Measurements from ENCODE around the gene LIMK1. TPM values are rescaled to one million over a fixed set of nuclear protein-coding genes. Genes with fewer than 3 reads are reported as not detected.

The LIMK1 gene
- total RNA-seq, 1 experiment from 2014 or later: 63.8 TPM

- peaks cover 2% of the 10 kb centered on the region; the same call in 1 of the 2 replicates for H3K4me1 ChIP-seq (ENCODE audit: insufficient read depth, low read length)
- no peak for DNase-seq
- H3K79me1 ChIP-seq (ENCODE audit: insufficient read depth, low read depth, low read length, poor library complexity, severe bottlenecking): no peaks in the 10 kb centered on the region
- no peak overlapping the region for H2BK120ac ChIP-seq (ENCODE audit: low read depth, low read length, poor library complexity, severe bottlenecking)
- no peaks in the 10 kb centered on the region for H3K9me3 ChIP-seq (ENCODE audit: control insufficient read depth, low read depth, low read length)
- TF ChIP-seq CTCF (conservative IDR thresholded peaks at IDR 0.05): no peak
- H3K27me3 ChIP-seq (ENCODE audit: insufficient read depth, low read length): no peaks in the 10 kb centered on the region
- Mint-ChIP-seq H3K27ac (no peak overlapping the region), H3K9me3 (no peaks in the 10 kb centered on the region), H3K4me3 (no peak overlapping the region), H3K36me3 (ENCODE audit: insufficient read depth in 1 of 3, low read depth in 3 of 3) (no peaks in the 10 kb centered on the region), H3K4me1 (peaks cover 12 to 16% of the 10 kb centered on the region in 2 experiments), H3K27me3 (ENCODE audit: low read depth) (peaks cover 2% of the 10 kb centered on the region)
- H3K27ac ChIP-seq (ENCODE audit: insufficient read length, low read depth, low read length): no peak overlapping the region
- no peak overlapping the region for H2BK5ac ChIP-seq (ENCODE audit: insufficient read length, low read length)
- no peak overlapping the region for H3K4ac ChIP-seq (ENCODE audit: low read depth, low read length)
- H3K23ac ChIP-seq (ENCODE audit: insufficient read length, low read depth, low read length): no peak overlapping the region
- H3K23me2 ChIP-seq (ENCODE audit: insufficient read length, low read depth, low read length, poor library complexity, severe bottlenecking): no peaks in the 10 kb centered on the region
- no peak overlapping the region for H3K14ac ChIP-seq (ENCODE audit: insufficient read depth, low read length)
- no peak overlapping the region for H3K4me2 ChIP-seq (ENCODE audit: insufficient read depth, insufficient read length, low read length)
- H4K20me1 ChIP-seq (ENCODE audit: control insufficient read depth, insufficient read depth, insufficient read length): no peaks in the 10 kb centered on the region
- H3K18ac ChIP-seq (ENCODE audit: insufficient read length, low read depth, low read length): no peak overlapping the region
- H3K79me2 ChIP-seq (ENCODE audit: insufficient read depth, low read length): no peaks in the 10 kb centered on the region
- no peak overlapping the region for H3K56ac ChIP-seq (ENCODE audit: insufficient read length, low read depth, low read length)
- no peak overlapping the region for H2AK5ac ChIP-seq (ENCODE audit: insufficient read length, low read length)
- no peak overlapping the region for H2AFZ ChIP-seq (ENCODE audit: low read length)
- H3T11ph ChIP-seq (ENCODE audit: low read length): no peak overlapping the region
- no peak overlapping the region for H2BK12ac ChIP-seq (ENCODE audit: insufficient read length, low read depth, low read length)
- H4K5ac ChIP-seq (ENCODE audit: insufficient read length, low read depth, low read length): no peak overlapping the region
- H2BK20ac ChIP-seq (ENCODE audit: low read depth, low read length, poor library complexity, severe bottlenecking): no peak overlapping the region
- no peak overlapping the region for H4K8ac ChIP-seq (replicated peaks; ENCODE audit: insufficient read length, low read depth, low read length)
- WGBS (ENCODE audit: extremely low coverage, insufficient read length, low lambda C conversion rate): no CpG with 5 or more reads among the region's 1 CpG
- H2BK15ac ChIP-seq (ENCODE audit: low read depth, low read length): no peak overlapping the region
- H3K9ac ChIP-seq (ENCODE audit: extremely low read depth, insufficient read length, low read length): no peak overlapping the region
- H4K91ac ChIP-seq (ENCODE audit: insufficient read length, low read depth, low read length): no peak overlapping the region
Measured at GRCh38 chr7:74052628-74053027, 31.0 kb upstream of the LIMK1 start.
